HS-5 (cell line): Measurements from ENCODE around the gene OR2T11.
"Not testable (repeated sequence)": the region's sequence is repeated elsewhere in the genome, so short reads cannot be mapped to it uniquely, and the experiment has no call there.

Experiments
- DNase-seq: peaks from one replicate; pipeline ENCODE4 v3.0.0-alpha.2; 2012; ENCODE audit warnings: low read depth

OR2T11 gene

GRCh38 chr1:248634991-248635390 lies at the start of gene OR2T11:
OR2T11 (minus strand) TSS chr1:248635091; CDS start chr1:248627128, 7,963 bp downstream.
- DNase-seq, result not testable (repeated sequence)

- no peak for DNase-seq
These were observed 46.8 kb upstream of the OR2T11 start for GRCh38 chr1:248681651-248682050.

GRCh38 chr1:248670003-248670402 lies 35.1 kb upstream of the OR2T11 start:
- no peak for DNase-seq

GRCh38 chr1:248663453-248664328 lies 28.8 kb upstream of the OR2T11 start:
- DNase-seq, result not testable (repeated sequence)

GRCh38 chr1:248656797-248657196 lies 21.9 kb upstream of the OR2T11 start:
- DNase-seq, result not testable (repeated sequence)

GRCh38 chr1:248655354-248655753 lies 20.5 kb upstream of the OR2T11 start, which contains the start of gene OR2T27:
OR2T27 (minus strand) TSS chr1:248655528; CDS start chr1:248650884, 4,644 bp downstream.
- not testable (repeated sequence) for DNase-seq

GRCh38 chr1:248648770-248649536 lies 14.1 kb upstream of the OR2T11 start:
- DNase-seq, result not testable (repeated sequence)

- DNase-seq, result not testable (repeated sequence)
These were observed 10.3 kb upstream of the OR2T11 start, which contains the start of gene OR2T35 for GRCh38 chr1:248645178-248645577. OR2T35 (minus strand) TSS chr1:248645278; CDS start chr1:248639258, 6,020 bp downstream.

GRCh38 chr1:248642971-248643651 lies 8.2 kb upstream of the OR2T11 start:
- DNase-seq, result not testable (repeated sequence)

GRCh38 chr1:248641583-248641982 lies 6.7 kb upstream of the OR2T11 start:
- not testable (repeated sequence) for DNase-seq

GRCh38 chr1:248640906-248641305 lies 6.0 kb upstream of the OR2T11 start:
- DNase-seq, result not testable (repeated sequence)

- DNase-seq, result not testable (repeated sequence)
These were observed 4.8 kb upstream of the OR2T11 start for GRCh38 chr1:248639652-248640051.

GRCh38 chr1:248636612-248637011 lies 1.7 kb upstream of the OR2T11 start:
- not testable (repeated sequence) for DNase-seq

- DNase-seq, result no peak
These were observed 3.4 kb downstream of the OR2T11 start for GRCh38 chr1:248631354-248632008.

- DNase-seq, result no peak
These were observed 4.3 kb downstream of the OR2T11 start for GRCh38 chr1:248630551-248630950.

GRCh38 chr1:248627971-248628844 lies 6.7 kb downstream of the OR2T11 start:
- no peak for DNase-seq

GRCh38 chr1:248625971-248626370 lies 8.9 kb downstream of the OR2T11 start:
- no peak for DNase-seq

GRCh38 chr1:248625166-248625565 lies 9.7 kb downstream of the OR2T11 start:
- no peak for DNase-seq

- DNase-seq, result no peak
These were observed 12.3 kb downstream of the OR2T11 start for GRCh38 chr1:248622570-248623001.

GRCh38 chr1:248621770-248622169 lies 13.1 kb downstream of the OR2T11 start:
- DNase-seq, result no peak
